Activated T-cell treated with anti-CD3 and anti-CD28 coated beads, Interleukin-2, amount 50 U/mL, for 4 hours (primary cell): ENCODE results near the gene NEUROG1. TPM values are rescaled to one million over a fixed set of nuclear protein-coding genes. Genes with fewer than 3 reads are reported as not detected.

ENCODE experiments used
- ATAC-seq, 2 donors: fragments of 200-7000 bp; cut with Tn5 transposase; one replicate each; pipeline ENCODE4 v1.10.0; 2021
- DNase-seq: peaks from one replicate; pipeline ENCODE4 v3.0.0-alpha.2; 2020
- H3K27me3 Mint-ChIP-seq: one replicate; pipeline ENCODE4 v1.8.0; 2021; ENCODE audit warnings: low read depth, mixed read lengths
- H3K36me3 Mint-ChIP-seq: one replicate; pipeline ENCODE4 v1.8.0; 2022; ENCODE audit warnings: mixed read lengths; ENCODE audit not compliant: insufficient read depth
- H3K4me1 Mint-ChIP-seq: one replicate; pipeline ENCODE4 v1.8.0; 2021; ENCODE audit warnings: low read depth, mixed read lengths
- H3K4me3 Mint-ChIP-seq: one replicate; pipeline ENCODE4 v1.8.0; 2021; ENCODE audit warnings: mild to moderate bottlenecking, moderate library complexity, mixed read lengths
- H3K9me3 Mint-ChIP-seq: one replicate; pipeline ENCODE4 v1.8.0; 2021; ENCODE audit warnings: mixed read lengths
- total RNA-seq, 3 donors: library from RNA; stranded (reverse); gene quantifications; one replicate each; pipeline ENCODE4 v1.2.1, GENCODE V29; 2021

Gene NEUROG1, protein sequence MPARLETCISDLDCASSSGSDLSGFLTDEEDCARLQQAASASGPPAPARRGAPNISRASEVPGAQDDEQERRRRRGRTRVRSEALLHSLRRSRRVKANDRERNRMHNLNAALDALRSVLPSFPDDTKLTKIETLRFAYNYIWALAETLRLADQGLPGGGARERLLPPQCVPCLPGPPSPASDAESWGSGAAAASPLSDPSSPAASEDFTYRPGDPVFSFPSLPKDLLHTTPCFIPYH
- total RNA-seq = not detected

DNA sequence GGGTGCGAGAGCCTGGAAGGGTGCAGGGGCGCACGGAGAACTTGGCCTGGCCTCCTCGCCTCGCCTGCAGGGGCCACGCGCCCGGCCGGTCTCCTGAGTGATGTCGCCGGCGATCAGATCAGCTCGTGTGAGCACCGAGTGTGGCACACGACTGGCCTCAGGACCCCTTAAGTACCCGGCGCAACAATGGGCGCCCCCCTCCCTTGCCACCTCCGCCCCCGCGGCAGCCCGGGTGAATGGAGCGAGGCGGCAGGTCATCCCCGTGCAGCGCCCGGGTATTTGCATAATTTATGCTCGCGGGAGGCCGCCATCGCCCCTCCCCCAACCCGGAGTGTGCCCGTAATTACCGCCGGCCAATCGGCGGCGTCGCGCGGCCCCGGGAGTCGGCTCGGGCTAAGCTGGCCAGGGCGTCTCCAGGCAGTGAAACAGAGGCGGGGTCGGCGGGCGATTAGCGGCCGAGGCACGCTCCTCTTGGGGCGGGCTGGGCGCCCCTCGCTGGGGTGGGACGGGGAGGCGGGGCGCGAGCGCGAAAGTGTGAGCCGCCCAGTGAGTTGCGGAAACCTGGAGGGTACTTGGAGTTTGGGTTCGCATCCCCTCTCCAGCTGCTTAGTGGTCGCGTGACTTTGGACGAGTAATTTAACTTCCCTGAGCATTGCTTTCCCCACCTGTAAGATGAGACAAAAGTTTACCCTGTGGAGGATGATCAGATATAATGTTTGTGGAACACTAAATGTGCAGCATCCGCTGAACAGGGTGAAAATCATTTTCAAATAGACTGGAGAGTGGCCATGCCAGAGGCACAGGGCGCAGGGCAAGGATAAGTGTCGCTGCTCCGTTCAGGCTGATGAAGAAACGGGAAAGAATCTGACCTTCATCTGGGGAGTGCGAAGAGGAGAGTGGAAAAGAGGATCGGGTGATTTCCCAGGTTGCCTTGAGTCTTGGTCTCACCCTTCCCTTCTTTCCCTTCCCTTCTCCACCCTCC is at the start of gene NEUROG1:
TSS of gene NEUROG1 (minus strand) at position 145 of the 982 bp plus-strand sequence. CDS start 274 bp downstream, outside the sequence.
- peaks cover 83% of the 10 kb centered on the region for H3K27me3 Mint-ChIP-seq
- ATAC-seq = no peak
- no peaks in the 10 kb centered on the region for H3K9me3 Mint-ChIP-seq
- no peak within 1 kb of the TSS for H3K4me3 Mint-ChIP-seq
- no peaks in the 10 kb centered on the region for H3K36me3 Mint-ChIP-seq
- no peak for DNase-seq
- H3K4me1 Mint-ChIP-seq = peaks cover 7% of the 10 kb centered on the region

DNA sequence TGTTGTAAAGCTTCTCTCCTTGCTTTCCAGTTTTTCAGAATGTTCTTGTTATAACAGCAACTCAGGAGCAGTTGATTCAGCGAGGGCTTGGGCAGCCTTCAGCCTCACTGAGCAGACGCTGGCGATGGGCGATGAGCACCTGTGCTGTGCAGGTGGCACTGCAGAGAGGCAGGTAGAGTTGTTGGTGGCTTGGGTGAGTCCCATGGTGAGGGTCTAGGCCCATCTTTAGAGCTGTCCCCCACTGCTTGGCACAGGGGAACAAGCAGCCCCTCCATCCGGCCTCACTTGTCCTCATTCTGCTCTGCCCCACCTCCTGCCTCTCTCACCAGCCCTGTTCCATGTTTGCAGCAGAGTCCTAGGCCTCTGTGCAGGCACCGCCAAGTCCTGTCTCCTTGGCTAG is 49.2 kb upstream of the NEUROG1 start:
- H3K27me3 Mint-ChIP-seq = peaks cover 14% of the 10 kb centered on the region
- DNase-seq = no peak
- H3K36me3 Mint-ChIP-seq = no peaks in the 10 kb centered on the region
- H3K9me3 Mint-ChIP-seq = no peaks in the 10 kb centered on the region
- H3K4me3 Mint-ChIP-seq = no peak overlapping the region
- no peaks in the 10 kb centered on the region for H3K4me1 Mint-ChIP-seq
- no peak for ATAC-seq

DNA sequence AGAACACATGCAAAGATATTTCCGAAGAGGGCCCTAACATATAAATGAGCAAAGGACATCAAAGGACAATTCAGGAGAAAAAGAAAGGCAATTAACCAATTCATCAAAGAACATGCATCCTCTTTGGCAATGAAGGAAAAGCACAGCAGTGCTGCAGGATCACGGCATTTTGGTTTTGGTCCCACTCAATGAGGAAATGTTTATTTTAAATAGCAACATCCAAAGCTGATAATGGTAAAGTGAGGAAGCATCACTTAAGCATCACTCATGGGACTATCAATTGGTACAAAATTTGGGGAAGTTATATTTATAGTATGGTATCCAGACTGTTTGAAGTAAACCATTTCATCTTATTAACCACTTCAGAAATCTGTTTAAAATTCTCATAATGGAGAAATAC is 48.5 kb upstream of the NEUROG1 start:
- no peaks in the 10 kb centered on the region for H3K36me3 Mint-ChIP-seq
- ATAC-seq (no peak), DNase-seq (no peak)
- H3K4me3 Mint-ChIP-seq = no peak overlapping the region
- H3K9me3 Mint-ChIP-seq = no peaks in the 10 kb centered on the region
- peaks cover 20% of the 10 kb centered on the region for H3K27me3 Mint-ChIP-seq
- H3K4me1 Mint-ChIP-seq = no peaks in the 10 kb centered on the region

DNA sequence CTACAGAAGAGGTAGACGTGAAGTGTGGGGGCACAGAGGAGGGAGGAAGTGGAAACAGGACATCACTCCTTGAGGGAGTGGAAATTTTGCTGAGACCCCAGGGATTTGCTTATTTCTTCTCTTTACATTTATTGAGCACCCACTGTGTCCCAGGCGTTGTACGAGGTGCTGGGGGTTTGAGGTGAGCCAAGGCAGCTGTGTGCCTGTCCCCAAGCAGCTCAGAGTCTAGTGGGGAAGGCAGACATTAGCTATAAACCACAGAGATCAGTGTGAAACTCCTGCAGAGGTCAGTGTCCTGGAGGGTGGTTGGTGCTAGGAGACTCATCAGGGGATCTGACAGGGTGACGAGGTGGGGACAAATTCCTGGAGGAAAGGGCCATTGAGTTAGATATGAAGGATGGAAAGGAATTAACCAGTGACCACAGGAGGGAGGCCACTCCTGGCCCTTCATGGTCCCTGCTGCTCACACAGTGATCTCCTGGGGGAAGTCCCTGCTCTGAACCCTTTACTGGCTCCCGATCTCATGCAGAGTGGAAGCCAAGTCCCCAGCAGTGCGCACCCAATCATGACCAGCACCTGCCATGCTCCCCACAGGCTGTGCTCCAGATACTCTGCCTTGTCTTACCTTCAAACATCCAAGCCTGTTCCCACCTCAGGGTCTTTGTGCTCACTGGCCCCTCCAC is 46.5 kb upstream of the NEUROG1 start:
- H3K4me3 Mint-ChIP-seq = no peak overlapping the region
- DNase-seq (no peak), ATAC-seq (no peak)
- H3K4me1 Mint-ChIP-seq = no peaks in the 10 kb centered on the region
- H3K27me3 Mint-ChIP-seq = peaks cover 37% of the 10 kb centered on the region
- no peaks in the 10 kb centered on the region for H3K36me3 Mint-ChIP-seq
- no peaks in the 10 kb centered on the region for H3K9me3 Mint-ChIP-seq

DNA sequence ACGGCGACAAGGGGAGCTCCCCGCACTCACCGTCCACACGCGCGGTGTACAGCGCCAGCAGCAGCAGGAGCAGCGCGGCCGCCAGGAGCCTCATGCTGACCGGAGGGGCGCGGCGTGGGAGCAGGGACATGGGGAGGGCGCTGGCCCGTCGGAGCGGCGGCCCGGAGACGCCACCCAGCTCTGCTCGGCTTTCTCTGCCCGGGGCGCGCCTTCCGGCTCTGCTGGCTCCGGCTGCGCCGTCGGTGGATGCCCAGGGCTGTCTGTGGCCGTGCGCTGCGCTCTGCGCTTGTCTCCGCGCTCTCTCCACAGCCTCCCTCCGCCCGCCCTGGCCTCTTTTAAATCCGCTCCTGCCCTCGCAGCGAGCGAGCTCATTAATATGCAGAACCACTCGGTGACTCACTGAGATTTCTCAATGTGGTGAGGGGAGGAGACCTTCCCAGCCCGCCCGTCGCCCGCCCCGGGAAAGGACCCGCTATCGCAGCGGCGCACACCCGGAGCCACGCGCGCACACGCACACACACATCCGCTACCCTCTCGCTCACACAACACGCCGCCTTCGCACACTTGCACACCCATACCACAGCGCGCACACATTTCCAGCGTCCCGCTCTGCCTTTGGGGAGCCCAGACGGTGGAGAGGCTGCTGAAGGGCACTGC is 43.0 kb upstream of the NEUROG1 start, which contains the start of gene CXCL14:
TSS of gene CXCL14 (minus strand) at position 307 of the 657 bp plus-strand sequence. CDS start at position 94, 213 bp downstream.
- Mint-ChIP-seq H3K36me3 (no peaks in the 10 kb centered on the region), H3K27me3 (peaks cover 45% of the 10 kb centered on the region), H3K4me1 (no peaks in the 10 kb centered on the region), H3K9me3 (no peaks in the 10 kb centered on the region), H3K4me3 (no peak within 1 kb of the TSS)
- no peak for DNase-seq
- ATAC-seq = peak; percentile 53

DNA sequence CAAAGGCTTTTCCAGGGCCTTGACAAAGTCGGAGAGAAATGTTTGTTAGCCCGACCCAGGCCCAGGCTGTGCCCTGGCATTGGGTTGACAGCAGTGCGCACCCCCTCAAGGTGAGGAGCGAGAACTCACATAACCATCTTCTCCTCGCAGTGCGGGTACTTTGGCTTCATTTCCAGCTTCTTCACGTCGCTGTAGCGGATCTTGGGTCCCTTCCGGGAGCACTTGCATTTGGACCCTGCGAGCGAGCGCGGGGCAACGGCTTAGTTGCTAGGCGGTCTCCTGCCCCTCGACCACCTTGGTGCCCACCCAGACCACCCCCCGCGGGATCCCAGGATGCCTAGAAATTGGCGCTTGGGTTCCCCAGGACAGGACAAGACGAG is 42.5 kb upstream of the NEUROG1 start:
- ATAC-seq (no peak), DNase-seq (no peak)
- Mint-ChIP-seq H3K9me3 (no peaks in the 10 kb centered on the region), H3K4me3 (no peak overlapping the region), H3K4me1 (no peaks in the 10 kb centered on the region), H3K27me3 (peaks cover 45% of the 10 kb centered on the region), H3K36me3 (no peaks in the 10 kb centered on the region)

DNA sequence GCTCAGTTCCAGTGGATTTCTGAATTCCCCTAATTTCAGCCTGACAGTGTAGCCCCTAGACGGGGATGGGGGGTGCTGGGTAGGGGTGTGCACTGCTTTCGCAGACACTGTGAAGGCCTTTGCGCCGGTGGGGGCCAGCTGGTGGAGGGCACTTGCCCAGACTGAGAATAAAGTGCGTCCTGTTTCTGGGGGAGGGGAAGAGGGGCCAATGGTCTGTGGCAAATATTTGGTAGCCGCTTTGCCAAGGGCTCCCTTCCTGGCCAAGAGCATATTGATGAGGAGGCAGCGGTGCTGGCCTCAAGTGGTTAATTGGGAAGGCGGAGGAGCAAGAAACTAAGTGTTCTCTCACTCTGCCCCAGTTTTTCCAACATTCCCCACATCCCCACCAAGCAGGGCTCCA is 41.7 kb upstream of the NEUROG1 start:
- H3K4me1 Mint-ChIP-seq = no peaks in the 10 kb centered on the region
- no peak overlapping the region for H3K4me3 Mint-ChIP-seq
- H3K36me3 Mint-ChIP-seq = no peaks in the 10 kb centered on the region
- DNase-seq (no peak), ATAC-seq (no peak)
- H3K9me3 Mint-ChIP-seq = no peaks in the 10 kb centered on the region
- peaks cover 40% of the 10 kb centered on the region for H3K27me3 Mint-ChIP-seq

DNA sequence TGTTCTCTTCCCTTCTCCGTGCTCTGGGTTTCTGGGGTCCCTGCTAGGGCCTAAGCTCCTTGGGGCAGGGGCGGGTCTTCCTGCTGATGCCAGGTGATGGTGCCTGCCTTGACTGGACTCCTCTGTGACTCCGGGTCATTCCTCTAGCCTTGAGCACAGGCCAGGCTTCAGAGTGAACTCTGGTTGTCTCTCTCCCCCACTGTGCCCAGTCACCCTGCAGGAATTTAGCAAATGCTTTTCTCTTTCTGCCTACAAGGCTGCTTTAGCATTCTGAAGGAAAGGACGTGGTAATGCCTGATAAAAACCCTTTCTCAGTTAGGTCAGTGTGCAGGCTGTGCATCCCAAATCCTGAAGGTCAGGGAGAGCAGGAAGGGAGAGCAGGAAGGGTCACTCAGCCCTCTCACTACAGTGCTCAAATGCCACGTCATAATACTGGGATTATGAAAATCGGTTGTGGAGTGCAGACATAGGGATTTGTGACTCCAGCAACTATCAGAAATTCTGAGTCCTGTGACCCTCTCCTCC is 40.4 kb upstream of the NEUROG1 start:
- H3K9me3 Mint-ChIP-seq = no peaks in the 10 kb centered on the region
- DNase-seq = no peak
- no peaks in the 10 kb centered on the region for H3K4me1 Mint-ChIP-seq
- H3K27me3 Mint-ChIP-seq = peaks cover 31% of the 10 kb centered on the region
- H3K36me3 Mint-ChIP-seq = no peaks in the 10 kb centered on the region
- H3K4me3 Mint-ChIP-seq = no peak overlapping the region
- ATAC-seq = no peak

DNA sequence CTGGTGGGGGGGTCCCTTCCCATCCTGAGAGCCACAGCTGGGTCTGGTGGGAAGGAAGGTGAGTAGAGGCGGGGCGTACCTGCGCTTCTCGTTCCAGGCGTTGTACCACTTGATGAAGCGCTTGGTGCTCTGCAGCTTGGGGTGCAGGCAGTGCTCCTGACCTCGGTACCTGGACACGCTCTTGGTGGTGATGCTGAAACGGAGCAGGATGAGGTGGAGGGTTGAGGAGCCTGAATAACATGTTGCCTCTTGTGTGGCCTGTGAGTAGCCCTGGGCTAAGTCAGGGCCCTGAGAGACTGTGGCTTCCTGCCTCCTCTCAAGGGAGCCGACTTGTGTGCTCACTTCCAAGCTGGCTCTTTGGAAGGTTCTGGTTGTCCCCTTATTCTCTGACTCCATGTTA is 38.7 kb upstream of the NEUROG1 start:
- no peak for DNase-seq
- H3K9me3 Mint-ChIP-seq = no peaks in the 10 kb centered on the region
- no peaks in the 10 kb centered on the region for H3K4me1 Mint-ChIP-seq
- H3K36me3 Mint-ChIP-seq = no peaks in the 10 kb centered on the region
- no peak for ATAC-seq
- peaks cover 30% of the 10 kb centered on the region for H3K27me3 Mint-ChIP-seq
- H3K4me3 Mint-ChIP-seq = no peak overlapping the region

DNA sequence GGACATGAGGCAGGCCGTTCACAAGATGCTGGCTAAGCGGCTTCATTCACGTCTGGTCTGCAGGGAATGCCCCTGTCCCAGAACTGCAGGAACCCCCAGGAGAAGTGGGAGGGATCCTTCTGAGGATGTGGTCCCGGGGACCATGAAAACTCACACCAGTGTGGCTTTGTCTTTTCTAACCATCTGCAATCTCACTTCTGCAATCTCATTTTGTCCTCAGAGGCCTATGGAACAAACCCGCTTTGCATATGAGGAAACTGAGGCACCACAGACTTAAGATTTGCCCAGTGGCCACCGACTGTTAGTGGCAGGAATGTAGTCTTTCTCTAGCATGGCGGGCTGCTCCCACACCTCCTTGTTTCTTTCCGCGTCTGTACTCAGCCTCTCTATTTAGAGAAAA is 36.1 kb upstream of the NEUROG1 start:
- no peaks in the 10 kb centered on the region for H3K9me3 Mint-ChIP-seq
- peaks cover 5% of the 10 kb centered on the region for H3K4me1 Mint-ChIP-seq
- no peak for DNase-seq
- no peaks in the 10 kb centered on the region for H3K36me3 Mint-ChIP-seq
- H3K27me3 Mint-ChIP-seq = peaks cover 7% of the 10 kb centered on the region
- no peak overlapping the region for H3K4me3 Mint-ChIP-seq
- ATAC-seq = no peak

DNA sequence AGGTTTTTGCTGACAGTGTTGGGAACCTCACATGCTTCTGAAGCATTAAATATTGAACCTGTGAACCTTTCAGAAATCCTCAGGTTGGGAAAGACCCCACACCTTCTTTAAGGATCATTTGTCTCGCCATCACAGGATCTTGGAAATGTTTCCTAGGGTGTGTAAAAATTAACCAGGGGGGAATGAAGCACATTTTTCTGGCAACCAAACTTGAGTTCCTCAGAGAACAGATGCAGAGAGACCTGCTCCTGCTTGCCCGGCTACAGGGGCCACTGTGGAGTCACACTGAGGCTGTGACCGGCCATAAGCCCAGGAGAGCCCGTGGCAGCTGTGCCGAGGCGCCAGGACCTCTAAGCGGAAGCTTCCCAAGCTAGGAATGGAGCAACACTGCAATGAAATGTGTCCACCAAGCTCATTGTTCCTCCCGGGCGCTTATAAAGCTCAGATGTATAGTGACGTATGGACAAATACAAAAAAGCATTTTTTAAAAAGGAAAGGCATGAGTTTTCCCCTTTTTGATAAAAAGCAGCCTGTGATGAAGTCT is 35.4 kb upstream of the NEUROG1 start:
- peaks cover 10% of the 10 kb centered on the region for H3K27me3 Mint-ChIP-seq
- H3K9me3 Mint-ChIP-seq = no peaks in the 10 kb centered on the region
- no peak for DNase-seq
- H3K4me1 Mint-ChIP-seq = peaks cover 5% of the 10 kb centered on the region
- no peak for ATAC-seq
- no peak overlapping the region for H3K4me3 Mint-ChIP-seq
- no peaks in the 10 kb centered on the region for H3K36me3 Mint-ChIP-seq

DNA sequence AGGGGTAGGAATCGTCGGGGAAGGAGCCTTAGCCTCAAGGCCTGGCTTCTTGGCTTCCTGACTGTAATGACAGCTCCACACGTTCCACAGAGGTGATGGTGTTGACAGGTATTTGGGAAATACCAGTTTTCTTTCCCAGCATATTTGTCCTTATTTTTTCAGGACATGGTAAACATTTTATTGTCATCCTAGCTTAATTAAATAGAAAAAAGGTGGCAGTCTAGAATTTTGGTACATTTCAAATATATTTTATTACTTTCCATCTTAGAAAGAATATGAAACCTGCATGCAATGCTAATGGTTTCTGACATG is 34.6 kb upstream of the NEUROG1 start:
- no peak for DNase-seq
- Mint-ChIP-seq H3K27me3 (peaks cover 8% of the 10 kb centered on the region), H3K4me1 (peaks cover 5% of the 10 kb centered on the region)

DNA sequence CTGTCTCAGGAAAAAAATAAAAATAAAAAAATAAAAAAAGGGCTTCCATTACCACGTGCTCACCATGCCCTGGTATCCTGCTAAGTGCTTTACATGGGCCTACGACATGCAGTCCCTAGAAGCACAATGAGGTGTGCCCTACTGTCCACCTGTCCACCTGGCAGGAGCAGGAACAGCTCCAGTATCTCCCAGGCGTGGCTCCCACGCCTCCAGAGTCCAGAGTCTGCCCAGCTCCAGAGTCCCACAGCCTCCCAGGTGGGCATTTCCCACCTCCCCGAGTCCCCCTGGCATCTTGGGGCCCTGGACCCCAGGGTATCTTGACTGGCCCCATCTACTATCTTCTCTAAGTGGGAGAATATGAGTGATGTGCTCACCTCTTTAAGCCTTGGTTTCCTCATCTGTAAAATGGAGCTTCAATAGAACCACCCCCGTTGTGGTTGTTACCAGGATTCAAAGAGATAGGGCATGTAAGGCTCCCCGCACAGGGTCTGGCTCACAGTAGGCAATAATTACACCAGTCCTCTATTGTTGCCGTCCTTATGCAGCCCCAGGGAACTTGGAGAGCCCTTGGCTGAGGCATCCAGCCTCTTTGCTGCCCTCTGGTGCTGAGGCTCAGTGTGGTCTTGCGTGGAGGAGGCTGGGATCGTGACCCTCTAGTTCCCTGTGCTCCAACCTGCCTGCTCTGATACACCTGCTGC is 34.1 kb upstream of the NEUROG1 start:
- Mint-ChIP-seq H3K4me3 (no peak overlapping the region), H3K27me3 (peaks cover 7% of the 10 kb centered on the region), H3K9me3 (no peaks in the 10 kb centered on the region), H3K4me1 (peaks cover 5% of the 10 kb centered on the region), H3K36me3 (no peaks in the 10 kb centered on the region)
- DNase-seq = no peak
- ATAC-seq = peak in 1 of 2 donors; percentile 35

More for the DNA sequence above, 34.6 kb upstream of the NEUROG1 start:
- no peaks in the 10 kb centered on the region for H3K36me3 Mint-ChIP-seq
- no peaks in the 10 kb centered on the region for H3K9me3 Mint-ChIP-seq
- ATAC-seq = no peak
- no peak overlapping the region for H3K4me3 Mint-ChIP-seq
